Measurements from ENCODE around the gene GPR161.
A peak's percentile ranks its signal among the peaks of the same experiment; 100 is the strongest.

The GPR161 gene

DNA sequence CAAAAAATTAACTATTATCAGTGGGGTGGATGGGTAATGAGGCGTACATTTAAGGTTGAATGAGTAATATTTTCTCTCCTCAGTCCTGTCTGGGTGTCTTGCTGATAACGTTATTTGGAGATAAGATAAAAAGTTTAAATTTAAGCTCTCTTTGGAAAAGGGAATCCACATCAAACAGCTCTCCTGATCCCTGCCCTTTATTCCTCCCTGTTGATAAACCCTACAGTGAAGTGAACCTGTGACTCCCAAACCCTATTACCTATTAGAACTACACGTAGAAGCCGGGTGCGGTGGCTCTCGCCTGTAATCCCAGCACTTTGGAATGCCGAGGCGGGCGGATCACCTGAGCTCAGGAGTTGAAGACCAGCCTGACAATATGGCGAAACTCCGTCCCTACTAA lies 9.9 kb upstream of the GPR161 start:
- no peak for DNase-seq

- no peak for DNase-seq
Measured at GRCh38 chr1:168146160-168146539, 9.4 kb upstream of the GPR161 start.

- peak; percentile 44 to 81 (median 70) for DNase-seq
Measured at GRCh38 chr1:168145184-168146159, 8.7 kb upstream of the GPR161 start.

- DNase-seq, result no peak
Measured at GRCh38 chr1:168141871-168142385, 5.2 kb upstream of the GPR161 start.

- DNase-seq, result no peak
Measured at GRCh38 chr1:168139070-168139469, 2.3 kb upstream of the GPR161 start.

- no peak for DNase-seq
Measured at GRCh38 chr1:168138134-168138533, 1.4 kb upstream of the GPR161 start.

DNA sequence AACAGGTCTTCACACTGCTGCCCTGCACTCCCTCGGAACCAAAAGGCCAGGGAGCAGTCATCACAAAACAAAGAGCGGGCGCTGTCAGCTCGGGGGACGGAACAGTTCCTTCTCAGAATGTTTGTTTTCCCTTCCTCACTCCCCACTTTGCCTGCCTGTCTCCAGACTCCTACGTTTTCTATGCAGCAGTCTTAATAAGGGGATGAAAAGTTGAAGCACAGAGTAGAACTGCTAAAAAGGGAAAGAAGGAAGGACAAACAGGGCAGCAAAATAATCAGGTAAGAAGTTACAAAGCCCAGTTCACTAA lies 738 bp upstream of the GPR161 start:
- no peak for DNase-seq

DNA sequence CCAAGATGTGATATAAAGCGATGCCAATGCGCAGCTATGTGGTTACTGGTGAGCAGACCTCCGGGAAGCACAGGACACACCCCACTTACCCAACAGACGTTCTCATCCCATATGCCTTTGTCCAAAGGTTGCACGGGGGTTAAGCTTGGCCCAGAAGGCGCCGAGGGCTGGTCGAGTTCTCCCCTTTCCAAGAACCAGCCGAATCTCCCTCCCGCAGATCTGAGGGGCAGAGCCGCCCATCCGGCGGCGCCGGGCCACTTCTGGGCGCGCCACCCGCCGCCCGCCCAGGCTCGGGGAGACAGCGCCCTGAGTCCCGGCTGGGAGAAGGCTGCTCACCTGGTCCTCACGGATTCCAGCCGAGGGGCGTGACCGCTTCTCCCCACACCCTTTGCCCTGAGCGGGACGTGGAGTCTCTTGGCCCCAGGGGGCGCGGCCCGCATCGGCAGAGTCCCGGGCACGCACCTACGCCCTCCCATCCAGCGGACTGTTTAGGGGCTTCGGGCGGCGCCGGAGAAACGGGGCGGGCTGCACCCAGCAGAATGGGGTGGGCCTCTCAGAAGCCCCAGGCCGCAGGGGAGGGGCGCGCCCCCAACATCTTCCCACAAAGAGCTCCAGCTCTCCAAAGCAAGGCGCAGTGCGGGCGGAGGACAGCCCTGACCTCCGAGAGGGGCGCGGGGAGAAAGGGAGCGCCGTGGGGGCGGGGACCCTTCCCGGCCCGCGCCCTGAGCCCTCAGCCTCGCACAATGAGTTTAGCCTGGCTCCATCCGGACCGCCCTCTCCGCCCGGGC lies 615 bp downstream of the GPR161 start:
- peak in 3 of 6 experiments; percentile 13 to 25 (median 21) for DNase-seq

DNA sequence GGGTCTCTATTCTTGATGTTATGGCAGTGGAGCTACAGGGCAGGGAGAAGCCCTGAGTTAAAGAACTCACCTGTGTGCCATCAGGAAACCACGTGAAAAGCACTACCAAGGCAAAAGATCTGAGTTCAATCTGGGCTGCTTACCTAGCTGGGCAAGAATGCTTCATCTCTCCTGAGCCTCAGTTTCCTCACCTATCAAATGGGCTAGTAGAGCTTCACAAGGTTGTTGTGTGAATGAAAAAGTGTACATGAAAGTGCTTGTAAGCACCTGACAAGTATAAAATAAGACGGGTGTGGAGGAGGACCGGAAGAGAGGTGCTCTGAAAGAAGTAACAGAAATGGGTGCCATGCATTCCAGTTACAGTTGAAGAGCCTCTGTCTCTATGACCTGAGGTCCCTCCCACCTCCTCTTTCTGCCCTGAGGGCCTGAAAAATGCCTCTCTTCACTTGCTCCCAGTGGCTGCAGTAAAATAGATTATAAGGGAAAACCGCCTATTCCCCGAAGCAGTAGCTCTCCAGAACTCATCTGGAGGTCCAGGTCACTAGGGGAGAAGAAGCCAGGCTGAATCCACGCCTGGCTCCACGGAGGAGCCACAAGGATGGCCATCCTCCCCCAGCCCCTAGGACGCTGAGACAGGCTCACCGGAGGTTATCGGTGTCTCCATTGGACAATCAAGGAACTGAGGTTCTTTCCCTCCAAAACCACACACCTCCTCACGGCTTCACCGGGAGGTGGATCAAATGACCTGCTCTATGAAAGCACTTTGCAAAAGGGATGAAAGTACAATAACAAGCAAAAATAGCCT lies 1.4 kb downstream of the GPR161 start:
- peak in 1 of 6 experiments; percentile 6 for DNase-seq

DNA sequence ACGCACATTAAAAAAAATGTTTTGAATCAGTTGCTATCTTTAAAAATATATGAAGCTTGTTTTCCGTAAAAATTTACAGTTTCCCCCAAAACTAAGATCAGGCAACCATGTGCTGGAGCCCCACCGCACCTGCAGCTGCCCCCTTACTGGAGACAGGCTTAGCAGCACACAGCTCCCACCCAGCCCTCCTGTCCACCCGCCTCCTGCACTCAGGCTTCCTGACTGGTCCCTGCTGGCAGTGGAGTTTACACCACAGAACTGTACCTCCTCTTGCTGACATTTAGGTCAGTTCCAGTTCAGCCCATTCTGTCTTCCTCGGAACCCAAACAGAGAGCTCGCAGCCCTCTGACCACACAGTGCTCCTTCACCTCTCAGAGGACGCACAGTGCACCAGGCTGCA lies 2.1 kb downstream of the GPR161 start:
- no peak for DNase-seq

DNA sequence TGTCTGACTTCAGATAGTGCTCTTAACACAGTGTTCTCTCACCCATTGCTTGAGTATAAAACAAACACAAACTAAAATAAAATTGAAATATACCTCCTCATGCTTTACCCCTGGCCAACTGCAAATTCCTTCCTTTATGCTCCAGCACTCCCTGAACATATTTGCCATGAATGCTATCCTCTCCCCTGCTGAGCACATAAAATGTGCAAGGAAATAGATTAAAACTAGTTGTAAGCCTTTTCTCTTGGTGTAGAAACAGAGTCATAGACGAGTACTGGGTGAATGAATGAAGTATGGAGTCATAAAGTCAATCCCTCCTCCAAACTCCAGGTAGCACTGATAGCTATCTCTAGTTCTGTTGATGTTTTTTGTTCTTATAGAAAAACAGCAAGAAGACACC lies 2.6 kb downstream of the GPR161 start:
- DNase-seq, result no peak

DNA sequence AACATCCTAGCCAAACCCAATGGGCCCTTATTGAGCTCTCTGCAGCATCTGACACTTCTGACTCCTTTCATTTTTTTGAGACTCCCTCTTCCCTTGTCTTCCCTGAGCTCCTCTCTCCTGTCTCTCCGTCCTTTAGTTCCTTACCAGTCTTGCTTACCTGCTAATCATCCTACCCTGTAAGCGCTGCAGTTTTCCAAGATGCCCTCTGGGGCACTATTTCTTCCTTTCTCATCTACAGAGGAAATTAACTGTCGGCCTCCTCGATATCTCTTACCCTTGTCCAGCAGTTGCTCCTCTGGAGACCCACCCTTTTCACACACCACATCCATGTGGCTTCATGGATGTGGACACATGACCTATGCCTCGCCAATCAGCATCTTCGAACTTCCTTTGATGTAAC lies 6.8 kb downstream of the GPR161 start:
- DNase-seq, result no peak

DNA sequence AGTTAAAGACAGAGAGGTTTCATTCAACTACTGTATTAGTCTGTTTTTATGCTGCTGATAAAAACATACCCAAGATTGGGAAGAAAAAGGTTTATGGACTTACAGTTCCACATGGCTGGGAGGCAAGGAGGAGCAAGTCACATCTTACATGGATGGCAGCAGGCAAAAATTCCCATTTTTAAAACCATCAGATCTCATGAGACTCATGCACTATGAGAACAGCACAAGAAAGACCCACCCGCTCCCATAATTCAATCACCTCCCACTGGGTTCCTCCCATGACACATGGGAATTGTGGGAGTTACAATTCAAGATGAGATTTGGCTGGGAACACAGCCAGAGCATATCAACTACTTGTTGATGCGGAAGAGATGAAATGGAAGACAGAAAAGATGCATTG lies 9.2 kb downstream of the GPR161 start:
- DNase-seq, result no peak

DNA sequence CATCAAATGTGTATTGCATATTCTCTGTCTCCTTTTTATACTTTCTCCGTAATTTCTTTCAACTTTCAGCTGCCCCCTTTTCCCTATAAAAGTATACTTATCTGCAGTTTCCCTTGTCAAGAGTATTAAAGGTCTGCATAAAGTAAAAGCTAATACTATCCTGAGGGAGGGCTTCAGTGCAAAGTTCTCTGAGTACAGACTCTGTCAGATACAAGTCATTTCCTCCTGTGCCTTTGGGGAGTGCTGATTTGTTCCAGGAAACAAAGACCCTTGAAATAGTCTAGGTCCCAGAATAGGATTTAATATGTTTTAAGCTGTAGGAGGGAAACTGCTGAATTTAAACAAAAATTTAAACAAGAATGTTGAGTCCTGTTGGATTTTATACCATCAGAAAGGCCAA lies 11.7 kb downstream of the GPR161 start:
- DNase-seq, result no peak

GRCh38 chr1:168121401-168122011 lies 15.2 kb downstream of the GPR161 start:
- no peak for DNase-seq

- no peak for DNase-seq
Measured at GRCh38 chr1:168119750-168120149, 17.0 kb downstream of the GPR161 start.

DNA sequence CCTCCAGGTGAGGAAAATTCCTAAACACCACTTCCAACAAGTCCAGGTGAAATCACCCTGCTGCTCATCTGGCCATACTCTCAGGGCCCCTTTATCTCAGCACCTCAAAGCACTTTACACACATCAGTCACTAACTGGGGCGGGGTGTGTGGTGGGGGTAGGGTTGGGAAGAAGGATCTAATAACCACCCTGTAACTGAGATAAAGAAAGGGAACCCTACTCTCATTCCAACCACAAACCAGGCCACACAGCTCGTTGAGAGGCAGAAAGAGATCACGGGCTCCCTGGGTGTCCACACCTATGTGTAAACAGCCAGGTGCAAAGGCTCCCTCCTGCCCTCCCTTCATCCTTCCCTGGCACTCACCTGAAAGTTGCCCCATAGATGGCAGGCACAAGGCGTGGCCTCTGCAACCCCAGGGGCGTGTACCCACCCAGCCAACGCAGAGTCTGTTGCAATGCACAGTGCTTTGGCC lies 20.4 kb downstream of the GPR161 start:
- no peak for DNase-seq

DNA sequence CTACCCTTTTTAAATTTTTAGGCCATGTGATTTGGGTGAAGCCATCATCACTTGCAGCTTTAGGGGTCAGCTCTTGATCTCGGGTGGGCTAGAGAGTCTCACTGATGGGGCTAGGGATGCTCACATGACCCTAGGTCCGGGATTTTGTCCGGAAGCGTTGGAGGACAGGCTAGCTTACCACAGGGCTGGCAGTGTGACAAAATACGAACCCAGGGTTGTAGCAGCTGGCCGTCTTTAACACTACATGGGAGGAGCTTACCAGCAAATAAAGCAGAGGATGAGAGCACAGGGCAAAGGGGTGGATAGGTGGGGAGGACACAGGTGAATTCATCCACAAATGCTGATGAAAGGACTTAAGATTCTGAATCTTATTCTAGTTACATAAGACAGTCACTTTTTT lies 21.9 kb downstream of the GPR161 start:
- DNase-seq, result no peak

GRCh38 chr1:168112673-168113305 lies 23.9 kb downstream of the GPR161 start:
- DNase-seq, result no peak

- DNase-seq, result no peak
Measured at GRCh38 chr1:168110896-168111545, 25.7 kb downstream of the GPR161 start.

GRCh38 chr1:168106274-168106673 lies 30.5 kb downstream of the GPR161 start:
- no peak for DNase-seq
